Measurements from ENCODE around the gene PTCD1. TPM values are rescaled to one million over a fixed set of nuclear protein-coding genes. Genes with fewer than 3 reads are reported as not detected.

Gene PTCD1
- total and polyA plus RNA-seq, 2 experiments from 2014 or later, result 12.2 to 13.4 TPM

- no peak for TF ChIP-seq ZNF462 (CRISPR knock-in tag; IDR thresholded peaks at IDR 0.05)
- TF ChIP-seq ETS1 (IDR thresholded peaks at IDR 0.05), result no peak
Measured at GRCh38 chr7:99419323-99420021, 19.1 kb downstream of the PTCD1 start (continued).

GRCh38 chr7:99418260-99418659 lies 20.3 kb downstream of the PTCD1 start:
- Histone ChIP-seq H3K27ac (ENCODE audit: low read depth) (no peak overlapping the region), H3K27me3 (ENCODE audit: insufficient read depth) (no peaks in the 10 kb centered on the region), H3F3A (replicated peaks; ENCODE audit: low read depth) (peaks cover 29% of the 10 kb centered on the region), H4K20me1 (replicated peaks; ENCODE audit: insufficient read depth) (peaks cover 19% of the 10 kb centered on the region; the same call in 1 of the 2 replicates), H3K4me3 (no peak overlapping the region), H3K79me2 (replicated peaks; ENCODE audit: insufficient read depth) (no peaks in the 10 kb centered on the region; the same call in 1 of the 2 replicates), H3K9me2 (ENCODE audit: insufficient read depth) (no peaks in the 10 kb centered on the region), H3K36me3 (ENCODE audit: insufficient read depth) (peaks cover 46% of the 10 kb centered on the region), H3K4me2 (no peak overlapping the region), H2AFZ (no peak overlapping the region), H3K4me1 (ENCODE audit: insufficient read depth) (peaks cover 8% of the 10 kb centered on the region)
- ATAC-seq, result no peak
- peaks cover 15% of the 10 kb centered on the region for H3K27me3 Mint-ChIP-seq (ENCODE audit: insufficient read depth, low read depth, poor library complexity)
- H3K4me1 Mint-ChIP-seq, result peaks cover 9% of the 10 kb centered on the region
- no peaks in the 10 kb centered on the region; the same call in 2 of the 3 replicates for H3K9me3 Mint-ChIP-seq
- DNase-seq (ENCODE audit: low spot score), result no peak
- H3K4me3 Mint-ChIP-seq, result no peak overlapping the region
- TF ChIP-seq NANOG (IDR thresholded peaks at IDR 0.05; ENCODE audit: borderline replicate concordance), result no peak
- H3K36me3 Mint-ChIP-seq (ENCODE audit: low read depth), result peaks cover 88% of the 10 kb centered on the region
- no peak overlapping the region for H3K27ac Mint-ChIP-seq

Measured in GM23338 (cell line).